GM19193 (cell line): ENCODE data around the gene AFAP1L2.

Experiments
- POLR2A ChIP-seq: IDR thresholded peaks from 4 replicates; pipeline ENCODE4 v1.6.1; 2011; ENCODE audit not compliant: insufficient read depth, insufficient read length; ENCODE audit errors: extremely low read depth

The AFAP1L2 gene

DNA sequence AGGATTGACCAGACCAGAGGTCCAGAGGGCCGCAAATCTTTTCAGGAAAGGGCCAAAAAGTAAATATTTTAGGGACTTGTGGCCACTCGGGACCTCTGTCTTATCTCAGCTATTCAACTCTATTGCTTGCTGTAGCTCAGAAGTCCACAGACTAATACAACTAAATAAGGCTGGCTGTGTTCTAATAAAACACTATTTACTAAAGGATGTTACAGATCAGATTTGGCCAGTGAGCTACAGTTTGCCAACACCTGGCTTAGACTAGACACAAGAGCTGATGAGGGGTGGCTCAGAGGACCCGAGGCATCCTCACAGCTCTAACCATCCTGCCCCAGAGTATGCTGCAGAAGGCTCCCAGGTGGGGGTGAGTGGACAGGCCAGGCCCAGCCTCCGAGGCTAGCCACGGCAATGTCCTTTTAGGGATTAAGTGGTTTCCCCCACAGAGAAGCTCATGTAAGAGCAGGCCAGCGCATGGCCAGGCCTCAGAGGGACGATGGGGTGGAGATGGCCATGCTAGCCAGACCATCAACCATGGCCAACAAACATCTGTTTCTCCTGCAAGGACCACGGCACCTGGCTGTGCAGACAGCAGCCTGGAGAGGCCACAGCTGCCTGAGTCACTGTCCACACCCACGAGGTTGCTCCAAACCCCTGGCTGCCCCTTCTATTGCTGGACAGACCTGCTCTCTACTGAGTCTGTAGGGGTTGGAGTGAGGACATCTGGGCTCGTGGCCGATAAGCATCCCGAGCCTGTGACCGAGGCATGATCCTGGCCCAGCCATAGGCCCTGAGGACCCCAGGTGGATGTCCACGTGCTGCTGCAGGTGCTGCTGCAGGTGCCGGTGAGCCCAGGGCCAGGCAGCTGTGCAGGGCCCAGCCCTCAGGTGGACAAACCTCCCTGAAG, 76.5 kb downstream of the AFAP1L2 start:
- no peak for TF ChIP-seq POLR2A

- no peak for TF ChIP-seq POLR2A
Measured at GRCh38 chr10:114326795-114327194, 77.5 kb downstream of the AFAP1L2 start.

GRCh38 chr10:114323023-114323422, 81.3 kb downstream of the AFAP1L2 start:
- TF ChIP-seq POLR2A, result no peak

DNA sequence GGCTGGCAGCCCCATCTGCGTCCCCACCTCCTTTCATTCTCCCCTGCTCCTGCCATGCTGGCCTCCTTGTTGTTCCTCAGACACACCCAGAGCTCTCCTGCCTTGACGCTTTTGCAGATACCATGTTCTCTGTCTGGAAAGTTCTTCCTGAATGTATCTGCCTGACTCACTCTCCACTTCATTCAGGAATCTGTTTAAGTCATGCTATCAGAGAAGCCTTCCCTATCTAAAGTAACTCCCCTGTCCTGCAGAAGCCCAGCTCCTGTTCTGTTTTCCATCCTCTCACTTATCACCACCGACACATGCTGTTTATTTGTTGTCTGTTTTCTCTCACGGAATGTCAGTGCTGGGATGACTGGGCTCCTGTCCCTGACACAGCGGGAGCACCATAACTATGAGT, 82.0 kb downstream of the AFAP1L2 start:
- TF ChIP-seq POLR2A, result no peak

GRCh38 chr10:114320249-114321116, 83.8 kb downstream of the AFAP1L2 start:
- TF ChIP-seq POLR2A, result no peak

DNA sequence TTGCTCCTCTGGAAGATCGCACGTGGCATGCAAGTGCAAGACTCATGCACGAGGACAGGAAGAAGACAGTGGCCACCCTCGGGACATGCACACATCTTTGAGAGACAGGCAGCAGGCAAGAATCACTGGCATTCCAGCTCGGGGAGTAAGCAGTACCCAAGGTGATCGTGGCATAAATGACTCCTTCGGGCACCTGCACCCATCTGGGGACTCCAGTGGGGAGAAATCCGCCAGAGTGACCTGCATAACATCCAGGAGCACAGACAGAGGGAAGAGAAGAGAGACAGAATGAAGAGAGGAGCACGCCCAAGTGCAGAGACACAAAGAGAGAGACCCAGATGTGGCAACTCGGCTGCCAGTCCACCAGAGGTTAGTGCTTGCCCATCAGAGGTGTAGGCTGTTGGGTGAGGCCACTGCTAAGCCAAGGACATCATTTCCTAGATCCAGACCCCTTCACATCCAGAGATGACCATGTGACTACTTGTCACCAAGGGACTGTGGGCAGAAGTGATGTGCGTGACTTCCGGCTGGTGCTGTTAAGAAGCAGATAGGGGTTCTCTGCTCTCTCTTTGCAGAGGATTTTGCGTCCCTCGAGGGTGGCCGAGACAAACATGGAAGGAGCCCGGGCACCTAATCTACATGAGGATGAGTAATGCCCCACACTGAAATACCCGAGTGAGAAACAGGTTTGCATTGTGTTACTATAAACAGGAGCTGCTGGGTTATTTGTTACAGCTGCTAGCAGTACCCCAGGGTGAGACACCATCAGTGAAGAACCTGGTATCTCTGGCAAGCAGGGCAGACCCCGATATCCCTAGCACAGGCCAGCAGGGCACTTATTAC, 84.7 kb downstream of the AFAP1L2 start:
- no peak for TF ChIP-seq POLR2A

DNA sequence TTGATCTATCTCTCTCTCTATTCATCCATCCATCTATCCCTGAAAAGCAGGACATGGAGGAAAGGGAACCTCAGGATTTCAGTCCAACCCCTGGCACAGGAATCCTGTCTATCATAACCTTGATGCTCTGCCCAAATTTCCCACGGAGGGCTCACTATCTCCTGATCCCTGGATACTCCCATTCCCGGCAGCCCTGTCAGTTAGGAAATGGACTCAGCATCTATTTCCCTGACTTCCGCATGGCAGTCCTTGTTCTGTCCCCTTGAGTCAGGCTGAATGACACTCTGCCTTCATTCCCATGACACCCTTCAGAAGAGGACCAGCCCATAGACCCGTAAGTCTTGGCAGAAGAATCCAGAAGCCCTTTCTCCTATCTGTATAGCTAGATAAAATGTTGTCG, 87.6 kb downstream of the AFAP1L2 start:
- TF ChIP-seq POLR2A, result no peak

DNA sequence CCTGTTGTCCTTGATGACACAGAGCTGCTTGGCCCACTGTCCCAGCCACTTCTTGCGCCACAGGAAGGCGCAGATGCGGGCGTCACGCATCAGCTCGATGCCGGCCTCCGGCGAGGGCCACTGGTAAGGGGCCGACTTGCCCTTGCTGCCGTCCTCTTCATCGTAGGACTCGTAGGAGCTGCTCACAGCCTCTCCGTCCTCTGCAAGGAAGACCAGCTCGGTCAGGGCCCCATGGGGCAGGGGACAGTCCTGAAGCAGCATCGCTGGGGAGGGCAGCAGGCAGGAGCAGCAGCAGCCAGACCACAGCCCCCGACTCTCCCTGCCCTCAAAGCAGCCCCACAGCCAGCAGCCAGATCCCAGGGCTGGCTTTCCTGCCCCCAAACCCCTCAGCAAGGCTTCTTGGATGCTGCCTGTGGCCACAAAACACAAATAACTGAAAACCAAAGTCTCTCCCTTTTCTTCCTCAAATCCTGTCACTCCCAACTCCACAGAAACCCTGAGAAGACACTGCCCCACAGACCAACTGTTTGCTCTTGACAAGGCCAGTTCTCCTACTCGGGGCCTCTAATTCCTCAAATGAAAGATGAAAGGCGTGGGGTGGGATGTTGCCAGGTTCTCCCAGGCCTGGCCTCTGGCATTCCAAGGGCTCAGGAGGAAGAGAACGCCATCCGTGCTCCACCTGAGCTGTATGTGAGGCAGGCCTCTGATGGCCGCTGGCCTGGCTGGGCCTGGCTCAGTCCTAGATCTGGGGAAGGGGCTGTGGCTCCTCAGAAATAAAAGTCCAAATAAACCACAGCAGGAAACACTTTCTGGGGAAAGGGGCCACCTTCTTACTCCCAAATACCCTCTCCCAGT, 88.5 kb downstream of the AFAP1L2 start:
- no peak for TF ChIP-seq POLR2A

DNA sequence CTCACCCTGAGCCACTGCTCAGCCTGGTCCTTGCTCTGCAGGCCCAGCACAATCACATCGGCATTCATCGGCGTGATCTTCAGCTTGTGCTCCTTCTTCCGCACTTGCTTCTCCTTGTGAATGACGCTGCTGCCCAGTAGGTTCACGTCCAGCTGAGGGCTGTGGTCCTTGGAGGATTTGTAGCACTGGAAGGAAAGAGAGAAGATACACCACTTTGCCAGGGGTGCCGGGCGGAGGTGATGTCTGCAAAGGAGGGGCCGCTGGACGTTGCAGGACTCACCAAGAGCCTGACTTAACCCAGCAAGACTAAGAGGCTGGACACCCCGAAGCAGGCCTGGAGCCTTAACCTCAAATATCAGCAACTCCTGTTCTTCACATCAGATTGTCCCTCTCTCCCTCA, 90.4 kb downstream of the AFAP1L2 start:
- TF ChIP-seq POLR2A, result no peak

GRCh38 chr10:114313139-114313538, 91.2 kb downstream of the AFAP1L2 start:
- TF ChIP-seq POLR2A, result no peak

- no peak for TF ChIP-seq POLR2A
Measured at GRCh38 chr10:114311496-114312209, 92.6 kb downstream of the AFAP1L2 start.

- TF ChIP-seq POLR2A, result no peak
Measured at GRCh38 chr10:114311023-114311422, 93.3 kb downstream of the AFAP1L2 start.

- TF ChIP-seq POLR2A, result no peak
Measured at GRCh38 chr10:114310346-114310745, 94.0 kb downstream of the AFAP1L2 start.
